Measurements from ENCODE around the gene AAK1. TPM values are rescaled to one million over a fixed set of nuclear protein-coding genes. Genes with fewer than 3 reads are reported as not detected.

AAK1 gene
- total and polyA plus RNA-seq, 2 donors (not counting 3 experiments of a cell fraction or from before 2014, with no cell fraction given): 31.0 to 127 TPM

GRCh38 chr2:69683170-69683971 is 39.8 kb upstream of the AAK1 start:
- Histone ChIP-seq H3K27ac (ENCODE audit: insufficient read depth, low read depth, low read length) (peak overlapping the region; percentile 87), H3K4me2 (ENCODE audit: insufficient read depth, low read length) (peak overlapping the region; percentile 56), H4K20me1 (replicated peaks; ENCODE audit: control insufficient read depth, extremely low read depth, insufficient read depth, low read length) (no peaks in the 10 kb centered on the region), H3K79me2 (ENCODE audit: control insufficient read depth, insufficient read depth, low read length) (no peaks in the 10 kb centered on the region), H3K27me3 (ENCODE audit: control insufficient read depth in 2 of 2, insufficient read depth in 2 of 2, low read length in 2 of 2) (no peaks in the 10 kb centered on the region), H3K4me1 (ENCODE audit: control insufficient read depth, extremely low read depth, insufficient read depth, low read length) (peaks cover 36% of the 10 kb centered on the region), H3K36me3 (ENCODE audit: control insufficient read depth in 2 of 2, extremely low read depth in 1 of 2, insufficient read depth in 2 of 2, low read length in 2 of 2) (no peaks in the 10 kb centered on the region), H3K4me3 (replicated peaks in 1 of 3; ENCODE audit: insufficient read depth in 1 of 3, low read depth in 1 of 3, low read length in 3 of 3) (peak overlapping the region in 1 of 3 experiments; percentile 39), H3K9me3 (replicated peaks; ENCODE audit: control insufficient read depth, insufficient read depth, low read length) (no peaks in the 10 kb centered on the region), H3K9ac (replicated peaks; ENCODE audit: extremely low read depth, insufficient read depth, low read length) (peak overlapping the region; percentile 65), H3K9me1 (replicated peaks; ENCODE audit: control insufficient read depth, extremely low read depth, insufficient read depth, low read length) (no peaks in the 10 kb centered on the region), H2AFZ (ENCODE audit: low read depth, low read length) (peak overlapping the region; percentile 30)
- CTCF ChIA-PET: interaction anchor here (0.5 to 2.1 kb wide), 19 partner anchors 9 to 740 kb away, joined by 3 to 19 read pairs (median 3); partner anchors contain the start of gene AAK1
- intact Hi-C loops (cut with micrococcal nuclease) (loop anchor here (1.0 to 2.0 kb wide), 4 partner anchors 9 to 41 kb away; no protein-coding TSS in a partner anchor), dilution Hi-C loops (cut with MboI; ENCODE audit: extremely low pct_ligation_motif_present, low sequenced_read_pairs) (no loop called here)
- TSS peak; percentile 91 for BruUV-seq (replicated peaks)
- POLR2A ChIA-PET: interaction anchor here (0.6 to 2.0 kb wide), 5 partner anchors 9 to 41 kb away, joined by 3 to 10 read pairs (median 4); partner anchors contain the start of gene AAK1
- peak; percentile 96 for FAIRE-seq
- DNase-seq (ENCODE audit: low read depth, low spot score): peak; percentile 98
- TF ChIP-seq MYC (IDR thresholded peaks at IDR 0.05; ENCODE audit: low read depth, low read length): no peak
- peak; percentile 87 for TF ChIP-seq POLR2AphosphoS5 (IDR thresholded peaks at IDR 0.05; ENCODE audit: insufficient read depth, low read depth, low read length)
- TF ChIP-seq, protein P1, sequence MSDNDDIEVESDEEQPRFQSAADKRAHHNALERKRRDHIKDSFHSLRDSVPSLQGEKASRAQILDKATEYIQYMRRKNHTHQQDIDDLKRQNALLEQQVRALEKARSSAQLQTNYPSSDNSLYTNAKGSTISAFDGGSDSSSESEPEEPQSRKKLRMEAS (IDR thresholded peaks at IDR 0.05; ENCODE audit: insufficient read depth, insufficient read length): no peak
- TF ChIP-seq POLR2A (IDR thresholded peaks at IDR 0.05; ENCODE audit: low read depth, low read length): peak; percentile 80
- TF ChIP-seq EZH2 (IDR thresholded peaks at IDR 0.05; ENCODE audit: borderline replicate concordance, low read depth, low read length, severe bottlenecking): no peak
- peak; percentile 99 for TF ChIP-seq GATA2 (IDR thresholded peaks at IDR 0.05; ENCODE audit: insufficient read depth, insufficient read length, low read depth, low read length)
- TF ChIP-seq, protein P2, sequence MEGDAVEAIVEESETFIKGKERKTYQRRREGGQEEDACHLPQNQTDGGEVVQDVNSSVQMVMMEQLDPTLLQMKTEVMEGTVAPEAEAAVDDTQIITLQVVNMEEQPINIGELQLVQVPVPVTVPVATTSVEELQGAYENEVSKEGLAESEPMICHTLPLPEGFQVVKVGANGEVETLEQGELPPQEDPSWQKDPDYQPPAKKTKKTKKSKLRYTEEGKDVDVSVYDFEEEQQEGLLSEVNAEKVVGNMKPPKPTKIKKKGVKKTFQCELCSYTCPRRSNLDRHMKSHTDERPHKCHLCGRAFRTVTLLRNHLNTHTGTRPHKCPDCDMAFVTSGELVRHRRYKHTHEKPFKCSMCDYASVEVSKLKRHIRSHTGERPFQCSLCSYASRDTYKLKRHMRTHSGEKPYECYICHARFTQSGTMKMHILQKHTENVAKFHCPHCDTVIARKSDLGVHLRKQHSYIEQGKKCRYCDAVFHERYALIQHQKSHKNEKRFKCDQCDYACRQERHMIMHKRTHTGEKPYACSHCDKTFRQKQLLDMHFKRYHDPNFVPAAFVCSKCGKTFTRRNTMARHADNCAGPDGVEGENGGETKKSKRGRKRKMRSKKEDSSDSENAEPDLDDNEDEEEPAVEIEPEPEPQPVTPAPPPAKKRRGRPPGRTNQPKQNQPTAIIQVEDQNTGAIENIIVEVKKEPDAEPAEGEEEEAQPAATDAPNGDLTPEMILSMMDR (IDR thresholded peaks at IDR 0.05; ENCODE audit: extremely low read depth in 1 of 2, insufficient read depth in 1 of 2, low read depth in 1 of 2, low read length in 2 of 2): no peak
- TF ChIP-seq JUN (IDR thresholded peaks at IDR 0.05; ENCODE audit: borderline replicate concordance, insufficient read depth, insufficient read length, low read depth): peak; percentile 95
- peak; percentile 49 for TF ChIP-seq FOS (IDR thresholded peaks at IDR 0.05; ENCODE audit: borderline replicate concordance, insufficient read depth, low read length)

Measured in endothelial cell of umbilical vein (primary cell).